ENCODE results near the gene CASP1. TPM values are rescaled to one million over a fixed set of nuclear protein-coding genes. Genes with fewer than 3 reads are reported as not detected.
A peak's percentile ranks its signal among the peaks of the same experiment; 100 is the strongest.

Gene CASP1
- total and polyA plus RNA-seq, 8 donors, result 21.2 to 84.0 (median 27.9) TPM

DNA sequence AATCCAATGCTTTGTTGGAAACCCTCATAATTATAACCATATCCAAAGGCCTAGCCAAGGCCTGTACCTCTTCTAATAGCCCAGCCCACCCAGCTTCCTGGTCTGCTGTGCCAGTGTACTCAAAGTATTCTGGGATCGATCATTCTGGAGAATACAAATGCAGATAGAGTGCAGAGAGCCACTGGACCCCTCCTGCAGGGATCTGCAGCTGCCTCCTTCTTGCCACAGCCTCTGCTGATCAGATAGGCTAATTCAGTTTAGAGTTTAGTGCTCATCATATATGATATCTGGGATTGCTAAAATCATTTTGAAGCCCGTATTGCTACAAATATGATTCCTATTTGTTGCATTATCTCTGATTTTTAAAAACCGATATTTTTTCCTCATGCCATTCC is 29.5 kb downstream of the CASP1 start:
- H3K4me3 ChIP-seq, result no peak overlapping the region
- TF ChIP-seq CTCF (IDR thresholded peaks at IDR 0.05), result no peak
- no peak overlapping the region for H3K27ac ChIP-seq
- H3K36me3 ChIP-seq, result no peaks in the 10 kb centered on the region
- no peak for ATAC-seq
- no peaks in the 10 kb centered on the region for H3K9me3 ChIP-seq
- DNase-seq, result no peak
- no peaks in the 10 kb centered on the region for H3K4me1 ChIP-seq
- intact Hi-C loops (cut with DNase I), result no loop called here
- no peaks in the 10 kb centered on the region for H3K27me3 ChIP-seq

DNA sequence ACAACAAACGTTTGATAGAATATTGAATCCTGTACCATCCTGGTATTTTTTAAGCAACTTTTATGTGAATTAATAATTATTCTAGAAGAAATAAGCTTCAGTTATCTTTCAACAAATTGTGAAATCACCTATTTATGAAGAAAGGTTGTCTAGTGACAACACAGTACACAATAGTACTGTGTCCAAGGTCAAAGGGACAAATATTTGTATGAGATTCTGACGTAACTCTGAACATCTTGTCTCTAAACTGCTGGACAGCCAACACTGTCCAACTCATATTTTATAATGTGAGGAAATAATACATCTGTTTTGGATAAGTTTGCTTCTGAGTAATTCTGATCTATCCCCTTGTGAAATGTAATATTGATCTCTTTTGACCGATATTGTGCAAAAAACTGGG is 30.9 kb downstream of the CASP1 start:
- Histone ChIP-seq H3K9me3 (no peaks in the 10 kb centered on the region), H3K4me1 (no peaks in the 10 kb centered on the region), H3K36me3 (no peaks in the 10 kb centered on the region), H3K27ac (no peak overlapping the region), H3K27me3 (no peaks in the 10 kb centered on the region), H3K4me3 (no peak overlapping the region)
- no peak for TF ChIP-seq CTCF (IDR thresholded peaks at IDR 0.05)
- DNase-seq (no peak), ATAC-seq (no peak)
- intact Hi-C loops (cut with DNase I), result no loop called here

- no peak for ATAC-seq
- Histone ChIP-seq H3K4me1 (no peaks in the 10 kb centered on the region), H3K27ac (no peak overlapping the region)
Measured at GRCh38 chr11:105003151-105003550, 31.8 kb downstream of the CASP1 start.

DNA sequence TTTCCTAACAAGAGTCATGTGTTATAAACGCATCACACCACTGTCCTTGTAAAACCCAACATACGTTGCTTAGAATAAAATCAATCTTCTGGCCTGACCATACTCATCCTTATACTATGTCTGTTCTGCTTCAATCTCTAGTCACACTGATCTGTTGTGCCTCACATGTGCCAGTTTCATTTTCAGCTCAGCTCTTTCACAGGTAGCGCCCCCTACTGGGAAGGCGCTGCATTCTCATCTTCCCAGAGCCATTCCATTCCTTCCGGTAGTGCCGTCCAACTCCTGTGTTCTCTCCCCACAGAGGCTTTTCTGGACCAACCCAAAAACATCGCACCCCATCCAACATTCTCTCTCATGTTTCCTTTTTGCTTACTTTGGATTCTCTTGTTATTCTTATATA is 34.1 kb downstream of the CASP1 start:
- intact Hi-C loops (cut with DNase I), result no loop called here
- DNase-seq (peak in 1 of 4 donors; percentile 55), ATAC-seq (peak; percentile 56)
- TF ChIP-seq CTCF (IDR thresholded peaks at IDR 0.05), result peak; percentile 39 to 69
- Histone ChIP-seq H3K27me3 (no peaks in the 10 kb centered on the region), H3K27ac (no peak overlapping the region), H3K9me3 (no peaks in the 10 kb centered on the region), H3K36me3 (no peaks in the 10 kb centered on the region), H3K4me3 (no peak overlapping the region), H3K4me1 (no peaks in the 10 kb centered on the region)

More at GRCh38 chr11:105003151-105003550, 31.8 kb downstream of the CASP1 start:
- Histone ChIP-seq H3K9me3 (no peaks in the 10 kb centered on the region), H3K27me3 (no peaks in the 10 kb centered on the region), H3K4me3 (no peak overlapping the region), H3K36me3 (no peaks in the 10 kb centered on the region)
- DNase-seq, result no peak
- intact Hi-C loops (cut with DNase I), result no loop called here
- no peak for TF ChIP-seq CTCF (IDR thresholded peaks at IDR 0.05)

DNA sequence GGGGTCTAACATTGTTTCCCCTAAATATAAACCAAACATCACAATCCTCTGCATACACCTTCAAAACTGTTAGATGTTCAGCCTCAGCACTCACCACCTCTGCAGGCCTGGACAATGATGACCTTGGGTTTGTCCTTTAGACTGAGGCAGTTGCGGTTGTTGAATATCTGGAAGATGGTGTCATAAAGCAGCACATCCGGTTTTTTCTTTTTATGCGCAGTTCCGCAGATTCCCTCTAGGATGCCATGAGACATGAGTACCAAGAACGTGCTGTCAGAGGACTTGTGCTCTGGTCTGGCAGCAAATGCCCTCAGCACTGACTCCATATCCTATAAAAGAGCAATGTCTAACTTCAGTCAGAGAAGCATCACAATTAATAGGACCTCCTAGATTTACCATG is 34.8 kb downstream of the CASP1 start:
- Histone ChIP-seq H3K27me3 (no peaks in the 10 kb centered on the region), H3K4me3 (no peak overlapping the region), H3K36me3 (no peaks in the 10 kb centered on the region), H3K27ac (no peak overlapping the region), H3K9me3 (no peaks in the 10 kb centered on the region), H3K4me1 (no peaks in the 10 kb centered on the region)
- intact Hi-C loops (cut with DNase I), result no loop called here
- no peak for TF ChIP-seq CTCF (IDR thresholded peaks at IDR 0.05)
- no peak for DNase-seq
- ATAC-seq, result no peak
